K562 (cell line): ENCODE measurements around the gene C10orf71. TPM values are rescaled to one million over a fixed set of nuclear protein-coding genes. Genes with fewer than 3 reads are reported as not detected.

Experiments used
- ATAC-seq: fragments of 200-7000 bp; cut with Tn5 transposase; 3 replicates; pipeline ENCODE4 v1.9.1; 2020; ENCODE audit warnings: moderate library complexity
- BruUV-seq: library from RNA; stranded (reverse); fragments of 400-500 nt; replicated peaks from 2 replicates; lab custom pipeline; 2021; lab: Mats Ljungman, UMichigan
- CTCF ChIA-PET: fragments of 300-600 bp; formaldehyde crosslinking; extraction: SDS; loops from one replicate; lab custom pipeline; 2021; ENCODE audit warnings: low intra/inter-chr PET ratio; lab: Yijun Ruan, JAX
- POLR2A ChIA-PET: fragments of 300-600, 350-650 bp; sonication (Branson Sonifier 250); formaldehyde crosslinking; extraction: SDS; loops from one replicate; lab custom pipeline; 2021; ENCODE audit warnings: antibody characterized with exemption, inconsistent platforms; lab: Yijun Ruan, JAX
- DNase-seq, 4 experiments: peaks; one replicate each; pipeline versions ENCODE4 v3.0.0 to v3.0.0-alpha.2; 2011 to 2018; ENCODE audit warnings: low spot score in 3 of 4, mixed read lengths in 3 of 4; ENCODE audit errors: extremely low read depth in 1 of 4
- FAIRE-seq: peaks from 2 replicates; lab custom pipeline; 2011; peaks lifted over from hg19 to GRCh38; lab: Jason Lieb, UNC
- H2AFZ ChIP-seq: 2 replicates; pipeline ENCODE4 v1.6.0; 2011; ENCODE audit warnings: low read depth, low read length, control low read depth, inconsistent platforms
- H3K27ac ChIP-seq: fragments of 200-600 bp; 3 replicates; pipeline ENCODE4 v1.8.0; 2011; ENCODE audit warnings: low read depth, mild to moderate bottlenecking, control low read depth, inconsistent platforms, low read length, moderate library complexity, mixed read lengths; ENCODE audit errors: extremely low read depth
- H3K27me3 ChIP-seq, 2 experiments: fragments of 300-600 bp in 1 of 2; 2 replicates in 1 of 2; 3 replicates in 1 of 2; pipeline versions ENCODE4 v1.6.0 to v1.8.0; 2011; ENCODE audit warnings: inconsistent platforms in 2 of 2, low read length in 2 of 2, mild to moderate bottlenecking in 1 of 2, mixed read lengths in 1 of 2, moderate library complexity in 1 of 2; ENCODE audit not compliant: control insufficient read depth in 2 of 2, insufficient read depth in 2 of 2
- H3K36me3 ChIP-seq: fragments of 300-600 bp; 3 replicates; pipeline ENCODE4 v1.8.0; 2011; ENCODE audit warnings: mild to moderate bottlenecking, low read length, inconsistent platforms; ENCODE audit not compliant: control insufficient read depth, insufficient read depth
- H3K4me1 ChIP-seq, 2 experiments: fragments of 200-600 bp in 1 of 2; replicated peaks in 1 of 2; 2 replicates in 1 of 2; 3 replicates in 1 of 2; pipeline versions ENCODE4 v1.5.1 to v1.8.0; 2011; ENCODE audit warnings: inconsistent platforms in 2 of 2, low read length in 2 of 2, mild to moderate bottlenecking in 1 of 2, mixed read lengths in 1 of 2, moderate library complexity in 1 of 2; ENCODE audit not compliant: control insufficient read depth in 2 of 2, insufficient read depth in 2 of 2
- H3K4me2 ChIP-seq: 2 replicates; pipeline ENCODE4 v1.6.1; 2011; ENCODE audit warnings: low read length, control low read depth, inconsistent platforms, mixed read lengths; ENCODE audit not compliant: insufficient read depth
- H3K4me3 ChIP-seq: fragments of 200-600 bp; sonication (generic), shearing (Covaris generic); 2 replicates; pipeline ENCODE4 v1.5.1; 2016; ENCODE audit warnings: control low read depth, inconsistent platforms
- H3K79me2 ChIP-seq: fragments of 200-600 bp; 3 replicates; pipeline ENCODE4 v1.8.0; 2011; ENCODE audit warnings: low read length, inconsistent platforms; ENCODE audit not compliant: control insufficient read depth, insufficient read depth
- H3K9ac ChIP-seq, 2 experiments: 2 replicates each; pipeline versions ENCODE4 v1.6.0 to v1.6.1; 2011; ENCODE audit warnings: low read depth in 2 of 2, low read length in 2 of 2, control low read depth in 1 of 2, inconsistent platforms in 1 of 2, mild to moderate bottlenecking in 1 of 2, mixed read lengths in 1 of 2; ENCODE audit not compliant: insufficient read depth in 1 of 2
- H3K9me1 ChIP-seq: one replicate; pipeline ENCODE4 v1.6.0; 2011; ENCODE audit warnings: inconsistent platforms, mild to moderate bottlenecking, low read length, moderate library complexity; ENCODE audit not compliant: control insufficient read depth, insufficient read depth
- H3K9me3 ChIP-seq: replicated peaks from 2 replicates; pipeline ENCODE4 v1.5.1; 2011; ENCODE audit warnings: low read depth, low read length, inconsistent platforms; ENCODE audit not compliant: control insufficient read depth, insufficient read depth
- H4K20me1 ChIP-seq: replicated peaks from 2 replicates; pipeline ENCODE4 v1.6.1; 2011; ENCODE audit warnings: low read length, inconsistent platforms, mixed read lengths; ENCODE audit not compliant: control insufficient read depth, insufficient read depth
- BMI1 ChIP-seq: fragments of 150-350 bp; IDR thresholded peaks from 2 replicates; pipeline ENCODE4 v1.6.1; 2014; ENCODE audit warnings: low read length
- WGBS: fragments of 100-300 bp; shearing (Covaris generic); methylation state at CpG from one replicate; pipeline ENCODE4 v1.1.6; 2016; ENCODE audit warnings: low coverage, mixed read lengths; ENCODE audit not compliant: insufficient coverage; ENCODE audit errors: missing lambda C conversion rate; 5-methylcytosine and 5-hydroxymethylcytosine counted together
- in situ Hi-C: fragments of 300-500 bp; cut with MboI; formaldehyde crosslinking; loops from 4 replicates; pipeline ENCODE4 v1.15.0; 2018; ENCODE audit warnings: inconsistent platforms, mixed read lengths
- intact Hi-C: fragments of 100-400 bp; cut with micrococcal nuclease; formaldehyde crosslinking; loops from 2 replicates; pipeline ENCODE4 v1.14.2; 2022
- polyA plus RNA-seq, 8 experiments: library from polyadenylated mRNA; depleted of rRNA in 4 of 8; stranded (reverse) in 5 of 8; unstranded in 3 of 8; fragments of >200 nt; fragmentation: Nextera tagmentation in 2 of 8; fragmentation: Illumina TruSeq in 1 of 8; extraction: Ambion mirVana in 2 of 8; extraction: Trizol in 1 of 8; gene quantifications; 2 replicates each; pipeline versions ENCODE4 v1.2.1 to v1.2.3, GENCODE V29; 2011 to 2014; ENCODE audit warnings: inconsistent platforms in 1 of 8, missing spikeins in 1 of 8
- total RNA-seq, 7 experiments: library from RNA; depleted of rRNA in 6 of 7; stranded (reverse); fragments of >200 nt in 6 of 7; fragmentation: Illumina TruSeq in 2 of 7; extraction: Trizol in 2 of 7; gene quantifications; 2 replicates each; pipeline versions ENCODE4 v1.2.1 to v1.2.3, GENCODE V29; 2011 to 2021; ENCODE audit warnings: low replicate concordance in 1 of 7
- TF ChIP-seq, protein P1 (sequence below), 2 experiments: fragments of 450-650 bp in 1 of 2; sonication (generic) in 1 of 2; formaldehyde crosslinking in 1 of 2; IDR thresholded peaks; 2 replicates each; pipeline versions ENCODE4 v1.7.1 to v1.9.0; 2016 to 2022; ENCODE audit warnings: inconsistent platforms in 1 of 2, mild to moderate bottlenecking in 1 of 2, missing genetic modification reagents in 1 of 2
- TF ChIP-seq, protein P2 (sequence below): fragments of 250-450 bp; sonication (Bioruptor Pico); IDR thresholded peaks from 2 replicates; pipeline ENCODE4 v1.9.0; 2021; ENCODE audit warnings: mild to moderate bottlenecking

Gene C10orf71
- total and polyA plus RNA-seq, 9 of the 15 experiments (the other 6 are each of a cell fraction or from before 2014, with no cell fraction given), result 0.06 to 4.5 (median 1.3) TPM

DNA sequence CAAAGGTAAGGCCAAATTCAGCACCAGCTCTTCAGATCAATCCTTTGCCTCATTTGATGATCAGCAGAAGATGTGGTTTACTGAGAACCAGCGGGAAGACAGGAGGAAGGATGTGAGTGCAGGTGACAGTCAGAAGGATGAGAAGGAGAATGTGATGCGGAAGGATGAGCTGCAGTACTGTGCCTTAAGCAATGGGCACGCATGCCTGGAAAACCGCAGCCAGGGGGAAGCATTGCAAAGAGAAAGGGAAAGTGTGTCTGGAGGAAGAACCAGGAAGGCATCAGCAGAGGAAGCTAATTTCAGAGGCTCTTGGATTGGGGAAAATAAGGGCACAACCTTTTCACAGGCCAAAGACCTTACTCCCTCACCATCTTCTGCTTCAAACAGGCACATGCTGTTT, 25.7 kb downstream of the C10orf71 start:
- DNase-seq, result no peak
- no TSS peak for BruUV-seq
- no peak overlapping the region for H3K9ac ChIP-seq
- no peaks in the 10 kb centered on the region for H3K27me3 ChIP-seq
- peaks cover 20% of the 10 kb centered on the region; the same call in 2 of the 3 replicates for H3K36me3 ChIP-seq
- in situ Hi-C loops, result no loop called here
- FAIRE-seq, result no peak
- no peaks in the 10 kb centered on the region; a peak in 1 of 5 replicates for H3K4me1 ChIP-seq
- no peak overlapping the region for H3K27ac ChIP-seq
- H3K9me3 ChIP-seq, result no peaks in the 10 kb centered on the region
- ChIA-PET CTCF (no interaction called here), POLR2A (interaction anchor here (0.8 to 1.5 kb wide), 3 partner anchors 17 to 61 kb away, joined by 3 to 4 read pairs (median 3); no protein-coding TSS in a partner anchor)
- intact Hi-C loops, result no loop called here
- H3K4me2 ChIP-seq, result no peak overlapping the region
- no peaks in the 10 kb centered on the region for H4K20me1 ChIP-seq
- no peak overlapping the region for H3K4me3 ChIP-seq
- no peaks in the 10 kb centered on the region for H3K9me1 ChIP-seq
- WGBS, result 59% methylated on average over 4 of the region's 4 CpGs
- H2AFZ ChIP-seq, result no peak overlapping the region
- H3K79me2 ChIP-seq, result no peaks in the 10 kb centered on the region
- ATAC-seq, result no peak; the same call in 2 of the 3 replicates
- TF ChIP-seq, protein P1, sequence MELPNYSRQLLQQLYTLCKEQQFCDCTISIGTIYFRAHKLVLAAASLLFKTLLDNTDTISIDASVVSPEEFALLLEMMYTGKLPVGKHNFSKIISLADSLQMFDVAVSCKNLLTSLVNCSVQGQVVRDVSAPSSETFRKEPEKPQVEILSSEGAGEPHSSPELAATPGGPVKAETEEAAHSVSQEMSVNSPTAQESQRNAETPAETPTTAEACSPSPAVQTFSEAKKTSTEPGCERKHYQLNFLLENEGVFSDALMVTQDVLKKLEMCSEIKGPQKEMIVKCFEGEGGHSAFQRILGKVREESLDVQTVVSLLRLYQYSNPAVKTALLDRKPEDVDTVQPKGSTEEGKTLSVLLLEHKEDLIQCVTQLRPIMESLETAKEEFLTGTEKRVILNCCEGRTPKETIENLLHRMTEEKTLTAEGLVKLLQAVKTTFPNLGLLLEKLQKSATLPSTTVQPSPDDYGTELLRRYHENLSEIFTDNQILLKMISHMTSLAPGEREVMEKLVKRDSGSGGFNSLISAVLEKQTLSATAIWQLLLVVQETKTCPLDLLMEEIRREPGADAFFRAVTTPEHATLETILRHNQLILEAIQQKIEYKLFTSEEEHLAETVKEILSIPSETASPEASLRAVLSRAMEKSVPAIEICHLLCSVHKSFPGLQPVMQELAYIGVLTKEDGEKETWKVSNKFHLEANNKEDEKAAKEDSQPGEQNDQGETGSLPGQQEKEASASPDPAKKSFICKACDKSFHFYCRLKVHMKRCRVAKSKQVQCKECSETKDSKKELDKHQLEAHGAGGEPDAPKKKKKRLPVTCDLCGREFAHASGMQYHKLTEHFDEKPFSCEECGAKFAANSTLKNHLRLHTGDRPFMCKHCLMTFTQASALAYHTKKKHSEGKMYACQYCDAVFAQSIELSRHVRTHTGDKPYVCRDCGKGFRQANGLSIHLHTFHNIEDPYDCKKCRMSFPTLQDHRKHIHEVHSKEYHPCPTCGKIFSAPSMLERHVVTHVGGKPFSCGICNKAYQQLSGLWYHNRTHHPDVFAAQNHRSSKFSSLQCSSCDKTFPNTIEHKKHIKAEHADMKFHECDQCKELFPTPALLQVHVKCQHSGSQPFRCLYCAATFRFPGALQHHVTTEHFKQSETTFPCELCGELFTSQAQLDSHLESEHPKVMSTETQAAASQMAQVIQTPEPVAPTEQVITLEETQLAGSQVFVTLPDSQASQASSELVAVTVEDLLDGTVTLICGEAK (IDR thresholded peaks at IDR 0.05), result no peak
- TF ChIP-seq, protein P1 (CRISPR knock-in tag; IDR thresholded peaks at IDR 0.05), result no peak
- TF ChIP-seq, protein P2, sequence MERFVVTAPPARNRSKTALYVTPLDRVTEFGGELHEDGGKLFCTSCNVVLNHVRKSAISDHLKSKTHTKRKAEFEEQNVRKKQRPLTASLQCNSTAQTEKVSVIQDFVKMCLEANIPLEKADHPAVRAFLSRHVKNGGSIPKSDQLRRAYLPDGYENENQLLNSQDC (CRISPR knock-in tag), result no peak
- no peak for TF ChIP-seq BMI1
